Measurements from ENCODE around the gene PTBP2.

PTBP2 gene

DNA sequence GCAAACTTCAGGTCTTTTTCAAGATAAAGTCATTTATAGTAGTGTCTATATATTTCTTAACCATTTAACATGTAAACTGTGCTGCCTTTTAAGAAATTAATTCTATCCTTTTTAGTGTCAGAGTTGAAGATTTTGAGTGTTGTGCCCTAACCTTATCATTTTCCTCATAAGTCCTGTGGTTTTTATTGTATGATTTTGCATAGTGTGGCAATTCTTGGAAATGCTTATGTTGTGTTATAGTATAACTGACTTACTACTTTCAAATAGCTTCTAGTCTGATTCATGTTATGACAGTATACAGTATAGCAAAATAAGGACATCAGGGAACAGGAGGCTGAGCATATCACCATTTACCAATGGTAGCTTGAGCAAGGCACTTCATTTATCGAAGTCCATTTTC lies 99.1 kb downstream of the PTBP2 start:
- Histone ChIP-seq H3K36me3 (replicated peaks in 1 of 2; ENCODE audit: control insufficient read depth in 2 of 2, insufficient read depth in 2 of 2, low read length in 2 of 2) (peaks cover 3 to 94% of the 10 kb centered on the region in 2 donors), H3K4ac (ENCODE audit: low read length) (no peak overlapping the region), H3K27ac (replicated peaks; ENCODE audit: low read length) (no peak overlapping the region), H3K9me3 (replicated peaks in 1 of 2; ENCODE audit: control insufficient read depth in 2 of 2, insufficient read depth in 1 of 2, low read depth in 1 of 2, low read length in 2 of 2) (no peaks in the 10 kb centered on the region), H4K91ac (ENCODE audit: low read depth, low read length, poor library complexity) (no peak overlapping the region), H2BK12ac (ENCODE audit: low read length) (no peak overlapping the region), H3K18ac (ENCODE audit: low read length) (no peak overlapping the region), H2BK5ac (ENCODE audit: low read length) (no peak overlapping the region), H3K9ac (ENCODE audit: low read depth, low read length, poor library complexity) (no peak overlapping the region), H2AK5ac (ENCODE audit: low read depth, low read length) (no peak overlapping the region), H3K23ac (ENCODE audit: low read depth, low read length, poor library complexity) (no peak overlapping the region), H4K8ac (ENCODE audit: low read depth, low read length) (no peak overlapping the region), H2AFZ (ENCODE audit: low read length) (no peak overlapping the region), H3K79me1 (ENCODE audit: low read depth, low read length) (no peaks in the 10 kb centered on the region), H3K4me2 (ENCODE audit: insufficient read depth, low read length, poor library complexity, severe bottlenecking) (no peak overlapping the region), H3K27me3 (ENCODE audit: control insufficient read depth in 3 of 3, insufficient read depth in 3 of 3, low read depth in 1 of 3, low read length in 3 of 3) (no peaks in the 10 kb centered on the region), H2BK120ac (ENCODE audit: low read depth, low read length) (no peak overlapping the region), H2BK15ac (ENCODE audit: low read length) (no peak overlapping the region), H3K4me1 (ENCODE audit: control insufficient read depth in 2 of 2, insufficient read depth in 1 of 2, low read depth in 1 of 2, low read length in 2 of 2) (no peaks in the 10 kb centered on the region), H3K4me3 (ENCODE audit: low read length in 2 of 2) (no peak overlapping the region), H3K14ac (ENCODE audit: low read length) (no peak overlapping the region)
- no peak for DNase-seq (ENCODE audit: low spot score)
- no CpG with 5 or more reads among the region's 1 CpG for WGBS, 2 donors (ENCODE audit: extremely low coverage in 2 of 2, insufficient read length in 2 of 2, insufficient replicate concordance in 1 of 2)

DNA sequence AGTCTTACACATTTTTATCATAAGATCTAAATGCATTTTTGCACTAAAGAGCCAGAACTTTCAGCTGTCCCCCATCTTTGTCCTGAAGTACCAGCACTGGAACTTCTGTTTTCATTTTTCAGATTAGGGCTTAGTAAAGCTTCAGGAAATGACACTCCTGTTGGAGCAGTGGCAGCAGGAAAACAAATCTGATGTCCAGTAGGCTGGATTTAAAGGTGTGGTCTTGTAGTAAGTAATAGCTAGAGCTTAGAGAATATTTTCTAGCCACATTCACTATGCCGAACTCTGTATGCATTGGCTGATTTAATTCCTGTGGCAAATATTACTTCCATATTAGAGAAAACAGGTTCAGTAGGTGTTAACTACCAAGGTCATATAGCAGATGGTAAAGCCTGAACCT lies 103.6 kb downstream of the PTBP2 start:
- no peak overlapping the region for H2BK120ac ChIP-seq (ENCODE audit: low read depth, low read length)
- no peaks in the 10 kb centered on the region for H3K27me3 ChIP-seq (ENCODE audit: control insufficient read depth in 3 of 3, insufficient read depth in 3 of 3, low read depth in 1 of 3, low read length in 3 of 3)
- no peak overlapping the region for H3K4me3 ChIP-seq (ENCODE audit: low read length in 2 of 2)
- no peaks in the 10 kb centered on the region for H3K79me1 ChIP-seq (ENCODE audit: low read depth, low read length)
- H3K27ac ChIP-seq (replicated peaks; ENCODE audit: low read length): no peak overlapping the region
- H2BK15ac ChIP-seq (ENCODE audit: low read length): no peak overlapping the region
- no peak overlapping the region for H2AK5ac ChIP-seq (ENCODE audit: low read depth, low read length)
- DNase-seq (ENCODE audit: low spot score): no peak
- H4K8ac ChIP-seq (ENCODE audit: low read depth, low read length): no peak overlapping the region
- H2BK5ac ChIP-seq (ENCODE audit: low read length): no peak overlapping the region
- H3K4me1 ChIP-seq (ENCODE audit: control insufficient read depth in 2 of 2, insufficient read depth in 1 of 2, low read depth in 1 of 2, low read length in 2 of 2): no peaks in the 10 kb centered on the region
- H4K91ac ChIP-seq (ENCODE audit: low read depth, low read length, poor library complexity): no peak overlapping the region
- H3K4me2 ChIP-seq (ENCODE audit: insufficient read depth, low read length, poor library complexity, severe bottlenecking): no peak overlapping the region
- no peak overlapping the region for H2BK12ac ChIP-seq (ENCODE audit: low read length)
- H3K18ac ChIP-seq (ENCODE audit: low read length): no peak overlapping the region
- no CpG with 5 or more reads among the region's 1 CpG for WGBS, 2 donors (ENCODE audit: extremely low coverage in 2 of 2, insufficient read length in 2 of 2, insufficient replicate concordance in 1 of 2)
- H3K23ac ChIP-seq (ENCODE audit: low read depth, low read length, poor library complexity): no peak overlapping the region
- no peak overlapping the region for H3K4ac ChIP-seq (ENCODE audit: low read length)
- no peak overlapping the region for H3K14ac ChIP-seq (ENCODE audit: low read length)
- H2AFZ ChIP-seq (ENCODE audit: low read length): no peak overlapping the region
- no peaks in the 10 kb centered on the region for H3K9me3 ChIP-seq (replicated peaks in 1 of 2; ENCODE audit: control insufficient read depth in 2 of 2, insufficient read depth in 1 of 2, low read depth in 1 of 2, low read length in 2 of 2)
- H3K36me3 ChIP-seq (replicated peaks in 1 of 2; ENCODE audit: control insufficient read depth in 2 of 2, insufficient read depth in 2 of 2, low read length in 2 of 2): peaks cover 2 to 59% of the 10 kb centered on the region in 2 donors
- no peak overlapping the region for H3K9ac ChIP-seq (ENCODE audit: low read depth, low read length, poor library complexity)

DNA sequence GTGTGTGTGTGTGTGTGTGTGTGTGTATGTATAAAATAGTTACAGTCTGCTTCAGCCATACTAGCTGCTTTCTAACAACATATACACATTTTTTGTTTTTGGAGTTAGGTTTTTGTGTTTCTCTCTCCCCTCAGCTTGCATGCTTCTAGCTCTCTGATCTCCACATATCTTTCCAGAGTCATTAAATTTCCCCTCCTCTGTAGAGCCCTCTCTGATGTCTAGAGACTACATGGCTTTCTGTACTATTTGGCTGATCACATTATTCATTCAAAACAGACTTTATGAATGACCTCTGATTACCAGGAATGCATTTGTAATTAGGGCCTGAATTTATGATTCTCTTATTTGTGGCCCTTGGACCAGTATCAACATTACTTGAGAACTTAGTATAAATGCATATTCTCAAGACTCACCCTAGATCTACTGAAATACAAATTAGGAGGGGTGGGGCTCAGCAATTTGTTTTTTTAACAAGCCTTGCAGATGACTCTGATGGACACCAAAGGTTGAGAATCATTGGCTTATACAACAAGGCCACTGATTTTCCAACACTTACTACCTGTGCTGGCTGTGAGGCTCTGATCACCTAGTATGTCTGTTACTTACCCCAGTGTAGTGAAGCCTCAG lies 104.5 kb downstream of the PTBP2 start:
- no peak overlapping the region for H2AK5ac ChIP-seq (ENCODE audit: low read depth, low read length)

DNA sequence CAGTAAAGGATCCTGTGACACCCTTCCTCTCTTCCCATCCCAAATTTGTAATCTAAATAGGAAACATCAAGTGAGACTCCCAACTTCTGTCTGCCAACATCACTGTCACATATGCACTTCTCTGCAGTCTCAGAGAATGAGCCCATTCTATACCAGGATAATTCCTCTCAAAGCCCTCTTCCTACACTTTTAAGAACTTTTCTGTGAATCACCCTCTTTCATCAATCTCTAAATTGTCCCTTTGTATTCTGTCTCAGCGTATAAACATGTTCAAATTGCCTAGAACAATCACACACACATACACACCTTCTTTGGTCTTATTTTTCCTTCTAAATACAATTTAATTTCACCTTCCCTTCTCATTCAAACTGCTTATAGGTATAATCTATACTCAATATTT lies 111.8 kb downstream of the PTBP2 start:
- no peak overlapping the region for H2BK12ac ChIP-seq (ENCODE audit: low read length)
- H3K4ac ChIP-seq (ENCODE audit: low read length): no peak overlapping the region
- WGBS, 2 donors (ENCODE audit: extremely low coverage in 2 of 2, insufficient read length in 2 of 2, insufficient replicate concordance in 1 of 2): no CpG with 5 or more reads among the region's 1 CpG
- no peak overlapping the region for H2BK15ac ChIP-seq (ENCODE audit: low read length)
- no peak for DNase-seq (ENCODE audit: low spot score)
- no peak overlapping the region for H2BK5ac ChIP-seq (ENCODE audit: low read length)
- H3K9me3 ChIP-seq (replicated peaks in 1 of 2; ENCODE audit: control insufficient read depth in 2 of 2, insufficient read depth in 1 of 2, low read depth in 1 of 2, low read length in 2 of 2): no peaks in the 10 kb centered on the region
- H3K27ac ChIP-seq (replicated peaks; ENCODE audit: low read length): no peak overlapping the region
- H2AK5ac ChIP-seq (ENCODE audit: low read depth, low read length): no peak overlapping the region
- no peak overlapping the region for H2BK120ac ChIP-seq (ENCODE audit: low read depth, low read length)
- no peak overlapping the region for H2AFZ ChIP-seq (ENCODE audit: low read length)
- H3K18ac ChIP-seq (ENCODE audit: low read length): no peak overlapping the region
- no peak overlapping the region for H3K14ac ChIP-seq (ENCODE audit: low read length)
- no peak overlapping the region for H3K4me2 ChIP-seq (ENCODE audit: insufficient read depth, low read length, poor library complexity, severe bottlenecking)
- H3K4me1 ChIP-seq (ENCODE audit: control insufficient read depth in 2 of 2, insufficient read depth in 1 of 2, low read depth in 1 of 2, low read length in 2 of 2): peaks cover 0 to 2% of the 10 kb centered on the region in 2 donors
- H3K4me3 ChIP-seq (ENCODE audit: low read length in 2 of 2): no peak overlapping the region
- H3K36me3 ChIP-seq (replicated peaks in 1 of 2; ENCODE audit: control insufficient read depth in 2 of 2, insufficient read depth in 2 of 2, low read length in 2 of 2): no peaks in the 10 kb centered on the region
- H4K8ac ChIP-seq (ENCODE audit: low read depth, low read length): no peak overlapping the region
- H3K9ac ChIP-seq (ENCODE audit: low read depth, low read length, poor library complexity): no peak overlapping the region
- no peaks in the 10 kb centered on the region for H3K79me1 ChIP-seq (ENCODE audit: low read depth, low read length)
- no peak overlapping the region for H3K23ac ChIP-seq (ENCODE audit: low read depth, low read length, poor library complexity)
- no peaks in the 10 kb centered on the region for H3K27me3 ChIP-seq (ENCODE audit: control insufficient read depth in 3 of 3, insufficient read depth in 3 of 3, low read depth in 1 of 3, low read length in 3 of 3)
- H4K91ac ChIP-seq (ENCODE audit: low read depth, low read length, poor library complexity): no peak overlapping the region

More for the DNA sequence above, 104.5 kb downstream of the PTBP2 start:
- H3K79me1 ChIP-seq (ENCODE audit: low read depth, low read length): no peaks in the 10 kb centered on the region
- H3K4me3 ChIP-seq (ENCODE audit: low read length in 2 of 2): no peak overlapping the region
- no peak overlapping the region for H3K14ac ChIP-seq (ENCODE audit: low read length)
- no peak overlapping the region for H4K91ac ChIP-seq (ENCODE audit: low read depth, low read length, poor library complexity)
- no peaks in the 10 kb centered on the region for H3K9me3 ChIP-seq (replicated peaks in 1 of 2; ENCODE audit: control insufficient read depth in 2 of 2, insufficient read depth in 1 of 2, low read depth in 1 of 2, low read length in 2 of 2)
- H3K27me3 ChIP-seq (ENCODE audit: control insufficient read depth in 3 of 3, insufficient read depth in 3 of 3, low read depth in 1 of 3, low read length in 3 of 3): no peaks in the 10 kb centered on the region
- no peaks in the 10 kb centered on the region for H3K4me1 ChIP-seq (ENCODE audit: control insufficient read depth in 2 of 2, insufficient read depth in 1 of 2, low read depth in 1 of 2, low read length in 2 of 2)
- no peak overlapping the region for H3K23ac ChIP-seq (ENCODE audit: low read depth, low read length, poor library complexity)
- no peak overlapping the region for H3K4me2 ChIP-seq (ENCODE audit: insufficient read depth, low read length, poor library complexity, severe bottlenecking)
- H2BK120ac ChIP-seq (ENCODE audit: low read depth, low read length): no peak overlapping the region
- H3K36me3 ChIP-seq (replicated peaks in 1 of 2; ENCODE audit: control insufficient read depth in 2 of 2, insufficient read depth in 2 of 2, low read length in 2 of 2): peaks cover 2 to 51% of the 10 kb centered on the region in 2 donors
- H3K27ac ChIP-seq (replicated peaks; ENCODE audit: low read length): no peak overlapping the region
- H2BK5ac ChIP-seq (ENCODE audit: low read length): no peak overlapping the region
- no peak overlapping the region for H4K8ac ChIP-seq (ENCODE audit: low read depth, low read length)
- H3K4ac ChIP-seq (ENCODE audit: low read length): no peak overlapping the region
- H2AFZ ChIP-seq (ENCODE audit: low read length): no peak overlapping the region
- H2BK15ac ChIP-seq (ENCODE audit: low read length): no peak overlapping the region
- no peak overlapping the region for H3K9ac ChIP-seq (ENCODE audit: low read depth, low read length, poor library complexity)
- H2BK12ac ChIP-seq (ENCODE audit: low read length): no peak overlapping the region
- no peak overlapping the region for H3K18ac ChIP-seq (ENCODE audit: low read length)
- DNase-seq (ENCODE audit: low spot score): no peak

Measured in neuronal stem cell (in vitro differentiated cells).